ENCODE measurements around the gene AZIN2. TPM values are rescaled to one million over a fixed set of nuclear protein-coding genes. Genes with fewer than 3 reads are reported as not detected.

The AZIN2 gene
- total and polyA plus RNA-seq, 2 donors (not counting 3 experiments of a cell fraction or from before 2014, with no cell fraction given): 0.91 to 1.4 TPM

- CTCF ChIA-PET: interaction anchor here (0.6 to 1.3 kb wide), 2 partner anchors 13 to 517 kb away, joined by 3 read pairs; no protein-coding TSS in a partner anchor
These were observed 37.5 kb upstream of the AZIN2 start for GRCh38 chr1:33043267-33044092.

More at GRCh38 chr1:33043267-33044092, 37.5 kb upstream of the AZIN2 start:
- intact Hi-C loops (cut with micrococcal nuclease) (no loop called here), dilution Hi-C loops (cut with MboI; ENCODE audit: extremely low pct_ligation_motif_present, low sequenced_read_pairs) (no loop called here)
- FAIRE-seq: no peak
- no TSS peak for BruUV-seq (replicated peaks)
- Histone ChIP-seq H3K9ac (replicated peaks; ENCODE audit: extremely low read depth, insufficient read depth, low read length) (no peak overlapping the region), H3K4me3 (replicated peaks in 1 of 3; ENCODE audit: insufficient read depth in 1 of 3, low read depth in 1 of 3, low read length in 3 of 3) (no peak overlapping the region), H3K9me3 (replicated peaks; ENCODE audit: control insufficient read depth, insufficient read depth, low read length) (no peaks in the 10 kb centered on the region), H2AFZ (ENCODE audit: low read depth, low read length) (no peak overlapping the region), H3K4me2 (ENCODE audit: insufficient read depth, low read length) (no peak overlapping the region), H3K9me1 (replicated peaks; ENCODE audit: control insufficient read depth, extremely low read depth, insufficient read depth, low read length) (no peaks in the 10 kb centered on the region), H3K36me3 (ENCODE audit: control insufficient read depth in 2 of 2, extremely low read depth in 1 of 2, insufficient read depth in 2 of 2, low read length in 2 of 2) (no peaks in the 10 kb centered on the region), H4K20me1 (replicated peaks; ENCODE audit: control insufficient read depth, extremely low read depth, insufficient read depth, low read length) (no peaks in the 10 kb centered on the region), H3K79me2 (ENCODE audit: control insufficient read depth, insufficient read depth, low read length) (no peaks in the 10 kb centered on the region), H3K27me3 (ENCODE audit: control insufficient read depth in 2 of 2, insufficient read depth in 2 of 2, low read length in 2 of 2) (no peaks in the 10 kb centered on the region), H3K4me1 (ENCODE audit: control insufficient read depth, extremely low read depth, insufficient read depth, low read length) (no peaks in the 10 kb centered on the region), H3K27ac (ENCODE audit: insufficient read depth, low read depth, low read length) (no peak overlapping the region)
- no peak for DNase-seq (ENCODE audit: low read depth, low spot score)
- POLR2A ChIA-PET: no interaction called here
- no peak for TF ChIP-seq POLR2A (IDR thresholded peaks at IDR 0.05; ENCODE audit: low read depth, low read length)
- TF ChIP-seq CTCF (IDR thresholded peaks at IDR 0.05; ENCODE audit: extremely low read depth in 1 of 2, insufficient read depth in 1 of 2, low read depth in 1 of 2, low read length in 2 of 2): no peak
- no peak for TF ChIP-seq FOS (IDR thresholded peaks at IDR 0.05; ENCODE audit: borderline replicate concordance, insufficient read depth, low read length)
- no peak for TF ChIP-seq JUN (IDR thresholded peaks at IDR 0.05; ENCODE audit: borderline replicate concordance, insufficient read depth, insufficient read length, low read depth)
- TF ChIP-seq POLR2AphosphoS5 (IDR thresholded peaks at IDR 0.05; ENCODE audit: insufficient read depth, low read depth, low read length): no peak
- no peak for TF ChIP-seq MYC (IDR thresholded peaks at IDR 0.05; ENCODE audit: low read depth, low read length)
- TF ChIP-seq, protein P1, sequence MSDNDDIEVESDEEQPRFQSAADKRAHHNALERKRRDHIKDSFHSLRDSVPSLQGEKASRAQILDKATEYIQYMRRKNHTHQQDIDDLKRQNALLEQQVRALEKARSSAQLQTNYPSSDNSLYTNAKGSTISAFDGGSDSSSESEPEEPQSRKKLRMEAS (IDR thresholded peaks at IDR 0.05; ENCODE audit: insufficient read depth, insufficient read length): no peak
